ENCODE measurements around the gene EPHB2.

The EPHB2 gene

DNA sequence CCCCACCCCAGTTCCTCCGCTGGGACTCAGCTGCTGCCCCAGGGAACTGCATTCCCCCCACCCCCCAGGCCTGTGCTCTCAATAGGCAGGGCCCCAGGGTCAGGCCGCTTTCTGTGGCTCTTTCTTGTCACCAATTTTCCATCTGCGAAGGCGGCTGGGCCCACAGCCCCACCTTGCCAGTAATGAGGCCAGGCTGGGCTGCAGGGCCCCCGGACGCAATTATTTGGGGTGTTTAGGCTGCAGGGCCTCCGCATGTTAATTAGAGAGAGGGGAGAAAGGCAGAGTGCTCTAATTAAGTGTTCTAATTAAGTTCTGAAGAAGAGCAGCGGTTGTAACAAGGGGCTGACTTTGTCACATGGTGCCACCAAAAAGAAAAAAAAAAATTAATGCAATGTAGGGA is 71.8 kb downstream of the EPHB2 start:
- no peak for DNase-seq

DNA sequence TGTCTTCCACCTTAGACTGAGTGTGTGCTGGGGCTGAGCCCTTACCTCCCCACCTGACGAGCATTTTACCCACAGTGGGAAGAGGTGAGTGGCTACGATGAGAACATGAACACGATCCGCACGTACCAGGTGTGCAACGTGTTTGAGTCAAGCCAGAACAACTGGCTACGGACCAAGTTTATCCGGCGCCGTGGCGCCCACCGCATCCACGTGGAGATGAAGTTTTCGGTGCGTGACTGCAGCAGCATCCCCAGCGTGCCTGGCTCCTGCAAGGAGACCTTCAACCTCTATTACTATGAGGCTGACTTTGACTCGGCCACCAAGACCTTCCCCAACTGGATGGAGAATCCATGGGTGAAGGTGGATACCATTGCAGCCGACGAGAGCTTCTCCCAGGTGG is 73.7 kb downstream of the EPHB2 start:
- DNase-seq = no peak

DNA sequence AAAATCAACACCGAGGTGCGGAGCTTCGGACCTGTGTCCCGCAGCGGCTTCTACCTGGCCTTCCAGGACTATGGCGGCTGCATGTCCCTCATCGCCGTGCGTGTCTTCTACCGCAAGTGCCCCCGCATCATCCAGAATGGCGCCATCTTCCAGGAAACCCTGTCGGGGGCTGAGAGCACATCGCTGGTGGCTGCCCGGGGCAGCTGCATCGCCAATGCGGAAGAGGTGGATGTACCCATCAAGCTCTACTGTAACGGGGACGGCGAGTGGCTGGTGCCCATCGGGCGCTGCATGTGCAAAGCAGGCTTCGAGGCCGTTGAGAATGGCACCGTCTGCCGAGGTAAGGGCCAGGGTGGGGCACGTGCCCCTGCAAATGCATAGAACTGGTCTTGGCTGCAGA is 74.1 kb downstream of the EPHB2 start:
- no peak for DNase-seq

DNA sequence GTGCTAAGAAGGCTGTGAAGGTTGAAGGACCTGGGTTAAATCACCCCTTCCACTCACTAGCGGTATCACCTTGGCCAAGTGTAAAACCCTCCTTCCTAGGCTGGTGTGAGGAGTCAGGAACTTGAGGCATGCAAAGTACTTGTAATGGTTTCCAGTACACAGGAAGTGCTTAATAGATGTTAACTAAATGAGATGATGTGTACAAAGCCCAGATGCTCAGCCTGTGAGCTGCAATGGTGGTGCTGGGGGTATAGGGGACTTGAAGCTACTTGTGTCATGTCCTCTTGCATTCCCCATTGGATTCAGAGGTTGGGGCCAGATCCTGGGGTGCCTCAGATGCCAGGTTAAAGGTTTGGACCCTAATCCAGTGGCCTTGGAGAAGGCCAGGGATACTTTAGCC is 75.5 kb downstream of the EPHB2 start:
- no peak for DNase-seq

DNA sequence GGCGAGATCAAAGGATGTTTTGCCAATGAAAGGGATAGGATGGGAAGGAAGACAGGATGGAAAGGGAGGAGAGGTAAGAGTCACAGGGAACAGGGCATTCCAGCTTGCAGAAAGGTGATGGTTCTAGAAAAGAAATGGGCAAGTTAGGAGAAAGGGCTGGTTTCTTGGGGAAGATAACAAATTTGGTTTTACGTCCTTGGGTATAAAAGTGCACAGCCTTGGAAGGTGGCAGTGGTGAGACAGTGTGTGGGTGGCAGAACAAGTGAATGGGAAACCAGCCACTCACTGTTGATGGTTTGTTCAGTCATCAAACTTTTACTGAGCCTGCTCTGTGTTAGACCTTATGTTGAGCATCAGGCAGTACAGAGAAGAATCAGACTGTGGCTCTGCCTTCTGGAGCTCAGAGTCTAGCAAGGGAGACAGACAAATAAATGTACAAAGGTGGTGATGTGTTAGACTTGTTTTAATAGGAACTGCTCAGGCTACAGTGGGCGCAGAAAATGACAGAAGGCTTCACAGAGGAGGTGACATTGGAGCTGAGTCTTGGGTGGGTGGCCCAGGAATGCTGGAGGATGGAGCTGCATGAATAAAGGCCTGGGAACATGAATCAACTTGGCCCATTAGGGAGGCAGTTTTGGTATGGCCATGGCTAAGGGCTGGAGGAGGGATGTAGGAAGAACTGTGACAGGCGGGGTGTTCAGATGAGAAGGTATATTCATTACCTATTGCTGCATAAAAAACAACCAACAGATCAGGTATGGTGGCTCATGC is 76.3 kb downstream of the EPHB2 start:
- DNase-seq = no peak

DNA sequence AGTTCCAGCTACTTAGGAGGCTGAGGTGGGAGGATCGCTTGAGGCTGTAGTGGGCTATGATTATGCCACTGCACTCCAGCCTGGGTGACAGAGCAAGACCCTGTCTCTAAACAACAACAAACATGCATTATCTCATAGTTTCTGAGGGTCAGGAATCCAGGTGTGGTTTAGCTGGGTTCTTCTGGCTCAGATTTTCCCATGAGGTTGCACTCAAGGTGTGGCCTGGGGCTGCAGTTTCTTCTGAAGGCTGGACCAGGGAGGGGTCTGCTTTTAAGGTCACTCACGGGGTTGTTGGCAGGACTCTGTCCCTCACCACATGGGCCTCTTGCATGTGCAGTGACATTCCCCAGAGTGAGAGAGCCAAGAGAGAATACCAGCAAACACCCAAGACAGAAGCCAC is 77.0 kb downstream of the EPHB2 start:
- no peak for DNase-seq

DNA sequence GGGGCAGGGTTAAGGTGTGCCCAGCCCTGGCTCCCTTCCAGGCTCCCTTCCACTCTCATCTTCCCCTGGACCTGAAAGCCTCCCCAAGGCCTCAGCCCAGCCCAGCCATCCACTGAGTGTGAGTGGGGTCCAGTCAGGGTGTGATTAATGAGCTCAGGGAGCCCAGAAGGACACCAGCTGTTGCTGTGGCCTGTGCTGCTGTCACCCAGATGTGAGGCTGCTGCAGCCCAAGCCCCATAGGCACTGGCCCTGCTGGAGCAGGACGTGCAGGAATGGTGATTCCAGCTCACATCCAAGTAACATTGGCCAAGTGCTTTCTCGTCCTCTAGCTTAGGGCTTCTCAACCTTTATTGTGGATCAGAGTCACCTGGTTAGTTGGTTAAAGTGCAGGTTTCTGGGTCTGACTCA is 77.6 kb downstream of the EPHB2 start:
- DNase-seq = no peak

DNA sequence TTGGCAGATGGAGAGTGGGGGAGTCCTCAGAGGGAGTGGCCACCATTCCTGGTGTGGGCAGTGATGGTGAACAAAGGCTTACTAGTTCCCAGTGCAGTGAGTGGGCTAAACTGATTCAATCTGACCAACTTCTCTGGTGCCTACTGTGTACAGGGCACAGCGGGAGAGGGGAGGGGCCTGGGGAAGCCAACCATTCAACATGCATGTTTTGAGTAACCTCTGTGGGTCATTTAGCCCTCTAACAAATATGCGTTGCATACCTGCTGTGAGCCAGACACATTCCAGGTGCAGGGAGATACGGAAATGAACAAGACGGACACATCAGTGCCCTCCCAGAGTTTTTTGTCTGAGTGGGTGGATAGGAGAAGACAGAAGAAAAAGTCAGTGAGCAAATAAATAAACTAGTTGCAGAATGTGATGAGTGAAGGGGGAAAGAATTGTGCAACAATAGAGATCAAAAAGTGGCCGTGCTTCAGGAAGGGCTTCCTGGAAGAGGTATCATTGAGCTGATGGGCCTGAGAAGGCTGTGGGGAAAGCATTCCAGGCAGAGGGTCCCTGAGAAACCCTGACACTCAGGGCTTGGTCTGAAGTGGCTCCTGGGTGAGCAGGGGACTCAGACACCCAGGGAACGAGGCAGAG is 78.8 kb downstream of the EPHB2 start:
- DNase-seq = no peak

DNA sequence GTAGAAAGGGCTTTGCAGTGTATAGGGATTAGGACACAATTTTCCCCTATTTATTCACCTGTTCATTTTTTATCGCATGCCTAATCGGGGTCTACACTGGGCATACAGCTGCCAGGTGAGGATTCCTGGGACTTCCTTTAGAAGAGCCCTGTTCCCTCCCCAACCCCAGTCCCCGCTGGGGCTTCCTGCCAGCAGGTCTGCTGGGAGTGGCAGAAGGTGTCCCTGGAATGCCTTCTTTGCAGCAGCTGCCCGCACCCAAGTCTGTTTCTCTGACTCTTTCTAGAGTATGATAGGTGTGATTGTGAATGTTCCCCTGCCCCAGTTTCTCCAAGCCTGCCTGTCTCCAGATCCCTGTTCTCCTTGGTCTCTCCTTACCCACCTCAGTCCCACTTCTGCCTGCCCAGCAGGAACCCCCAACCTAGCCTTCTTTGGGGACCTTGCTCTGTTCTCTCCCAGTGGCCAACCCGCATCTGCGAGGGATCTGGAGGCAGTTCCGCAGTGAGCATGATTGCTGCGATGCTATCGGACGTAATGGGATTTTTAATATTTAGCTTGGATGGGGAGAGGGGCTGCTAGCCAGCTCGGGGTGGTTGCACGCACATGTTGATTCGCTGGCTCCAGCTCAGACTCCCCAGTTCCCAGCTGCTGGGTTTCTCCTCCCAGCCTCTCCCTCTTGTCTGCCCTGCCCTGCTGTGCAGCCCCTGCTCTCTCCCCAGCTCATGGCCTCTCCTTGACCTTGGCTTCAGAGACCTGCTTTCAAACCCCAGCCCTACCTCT is 79.8 kb downstream of the EPHB2 start:
- DNase-seq = no peak

DNA sequence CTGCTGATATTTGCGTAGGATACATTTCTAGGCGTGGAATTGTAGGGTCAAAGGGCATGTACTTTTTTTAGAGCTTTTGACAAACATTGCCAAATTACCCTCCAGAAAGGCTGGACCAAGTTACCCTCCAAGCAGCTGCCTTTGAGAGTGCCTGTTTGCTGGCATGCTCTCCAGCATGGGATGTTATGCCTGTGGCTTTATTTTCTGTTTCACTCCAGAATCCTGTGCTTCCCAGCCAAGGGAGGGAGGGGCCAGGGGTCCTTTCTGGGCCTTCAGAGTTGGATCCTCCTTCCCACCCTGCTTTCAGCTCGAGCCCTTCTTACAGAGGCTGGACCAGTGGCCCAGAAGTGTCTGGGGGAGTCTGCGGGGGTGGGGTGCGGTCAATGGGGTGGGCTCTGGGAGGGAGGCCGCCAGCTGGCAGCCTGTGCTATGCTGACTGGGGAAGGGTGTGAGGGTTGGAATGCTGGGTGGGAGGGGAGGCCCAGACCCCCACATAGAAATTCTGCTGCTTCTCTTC is 81.2 kb downstream of the EPHB2 start:
- no peak for DNase-seq

DNA sequence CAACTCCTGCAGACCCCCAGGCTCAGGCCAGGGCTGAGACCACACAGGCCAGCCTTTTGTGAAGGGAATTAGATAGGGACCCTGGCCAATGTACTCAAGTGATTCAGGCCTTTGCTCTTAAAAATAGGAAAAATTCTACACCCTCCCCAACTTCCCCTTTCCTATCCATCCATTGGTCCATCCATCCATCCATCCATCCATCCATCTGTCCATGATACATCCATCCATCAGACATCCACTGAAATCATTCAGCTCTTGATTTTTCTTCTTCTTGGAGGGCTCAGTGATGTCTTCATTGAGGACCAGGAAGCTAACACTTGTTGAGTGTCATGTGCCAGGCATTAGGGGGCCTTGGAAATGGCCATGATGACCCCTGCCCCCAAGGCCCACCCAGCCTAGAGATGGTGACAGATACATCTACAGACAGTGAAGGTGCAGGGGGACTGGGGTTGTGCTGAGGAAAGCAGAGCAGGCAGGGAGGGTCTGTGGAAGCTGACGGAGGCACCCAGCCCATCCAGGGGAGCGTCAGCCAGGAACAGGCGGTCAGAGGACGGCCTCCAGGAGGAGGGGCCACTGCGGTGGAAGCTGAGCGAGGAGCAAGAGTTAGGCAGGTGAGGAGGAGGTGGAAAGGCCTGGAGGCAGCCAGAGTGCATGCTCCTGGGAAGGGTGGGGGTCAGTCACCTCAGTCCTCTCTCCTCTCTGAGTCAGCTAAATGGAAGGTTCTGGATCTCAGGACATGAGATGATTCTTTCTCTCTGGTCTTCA is 81.9 kb downstream of the EPHB2 start:
- DNase-seq = no peak

DNA sequence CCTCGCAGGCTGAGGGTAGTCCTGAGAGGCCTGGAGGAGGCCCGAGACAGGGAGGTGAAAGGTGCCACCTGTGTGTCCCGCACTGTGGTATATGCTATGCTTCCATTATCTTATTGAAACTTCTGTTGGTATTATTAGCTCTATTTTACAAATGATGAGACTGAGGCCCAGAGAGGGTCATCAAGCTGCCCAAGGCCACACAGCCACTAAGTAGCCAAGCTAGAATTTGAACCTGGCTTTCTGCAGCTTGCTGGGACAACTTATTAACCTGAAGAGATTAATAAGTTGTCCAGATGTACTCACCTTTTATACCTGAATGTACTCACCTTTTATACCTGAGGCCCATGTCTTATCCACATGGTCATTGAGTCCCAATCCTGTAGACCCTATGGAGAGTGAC is 83.0 kb downstream of the EPHB2 start:
- no peak for DNase-seq

DNA sequence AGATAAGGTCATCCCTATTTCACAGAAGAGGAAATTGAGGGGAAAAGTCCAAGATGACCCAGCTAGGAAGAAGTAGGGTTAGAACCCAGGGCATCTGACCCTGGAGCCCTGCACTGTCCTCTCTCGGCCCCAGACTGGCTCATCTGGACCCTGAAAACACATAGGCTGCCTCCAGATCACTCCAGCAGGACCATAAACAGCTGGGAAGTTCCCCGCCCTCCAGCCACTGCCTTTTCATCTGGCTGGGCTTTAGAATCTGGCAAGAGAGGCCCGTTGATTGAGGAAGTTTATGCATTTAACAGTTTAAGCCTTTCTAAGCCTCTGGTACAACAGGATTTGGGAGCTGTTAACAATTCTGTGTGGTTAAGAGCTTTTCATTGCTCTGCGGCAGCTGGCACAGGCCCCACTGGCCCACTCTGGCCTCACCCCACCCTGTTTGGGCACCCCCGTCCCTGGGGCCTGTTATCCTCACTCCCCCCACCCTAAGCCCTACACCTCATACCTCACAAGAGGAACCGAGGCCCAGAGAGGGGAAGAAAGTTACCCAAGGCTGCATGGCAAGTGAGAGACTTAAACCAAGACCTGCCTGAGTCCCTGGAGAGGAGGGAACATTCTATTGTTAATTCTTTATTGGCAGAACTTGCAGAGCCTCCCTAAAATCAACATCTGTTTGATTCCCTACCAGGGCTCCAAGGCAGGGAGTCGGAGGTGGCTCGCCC is 84.2 kb downstream of the EPHB2 start:
- no peak for DNase-seq

DNA sequence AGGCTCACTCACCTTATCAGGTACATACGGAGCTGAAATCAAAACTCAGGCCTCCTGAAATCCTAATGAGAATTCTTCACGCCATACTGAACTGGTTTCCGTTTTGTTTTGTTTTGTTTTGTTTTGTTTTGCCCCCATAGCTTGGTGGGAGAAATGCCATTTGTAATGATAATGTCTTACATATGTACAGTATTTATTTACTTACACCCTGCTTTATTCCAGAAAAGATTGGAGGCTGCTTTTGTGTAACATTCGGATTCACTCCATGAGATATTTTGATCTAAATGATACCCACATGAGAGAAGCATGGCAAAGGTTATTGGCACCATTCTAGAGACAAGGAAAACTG is 84.7 kb downstream of the EPHB2 start:
- no peak for DNase-seq

DNA sequence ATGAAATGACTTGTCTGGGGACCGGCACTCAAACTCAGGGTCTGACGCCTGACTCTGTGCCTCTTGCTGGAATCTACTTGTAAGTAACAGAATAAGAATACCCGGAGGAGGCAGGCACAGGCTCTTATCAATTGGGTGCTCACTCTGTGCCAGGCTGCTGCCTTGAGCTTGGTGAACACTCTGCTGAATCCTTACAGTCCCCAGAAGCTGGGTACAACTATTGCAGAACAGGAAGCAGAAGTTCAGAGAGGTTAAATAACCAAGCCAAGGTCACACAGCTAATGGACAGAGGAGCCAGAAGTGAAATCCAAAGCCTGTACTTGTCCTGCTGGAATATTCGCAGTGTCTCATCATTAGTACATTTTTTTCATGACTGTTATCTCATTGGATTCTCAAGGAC is 86.0 kb downstream of the EPHB2 start:
- DNase-seq = no peak

DNA sequence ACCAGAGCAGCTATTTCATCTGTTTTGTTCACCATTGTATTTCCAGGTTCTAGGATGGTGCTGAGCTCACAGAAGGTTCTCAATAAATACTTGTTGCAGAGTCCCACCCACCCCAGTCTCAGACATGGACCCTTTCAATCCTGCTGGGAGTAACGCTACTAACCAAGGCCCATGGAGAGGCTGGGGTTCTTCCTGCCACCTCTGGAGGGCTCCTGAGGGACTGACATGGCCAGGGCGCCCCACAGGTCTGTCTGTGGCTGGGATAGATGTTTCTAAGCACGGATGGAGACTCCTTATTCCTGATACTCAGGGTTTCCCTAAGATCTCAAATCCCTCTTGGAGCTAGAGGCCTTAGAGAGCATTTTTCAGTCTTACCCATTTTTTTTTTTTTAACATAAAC is 87.4 kb downstream of the EPHB2 start:
- DNase-seq = no peak

DNA sequence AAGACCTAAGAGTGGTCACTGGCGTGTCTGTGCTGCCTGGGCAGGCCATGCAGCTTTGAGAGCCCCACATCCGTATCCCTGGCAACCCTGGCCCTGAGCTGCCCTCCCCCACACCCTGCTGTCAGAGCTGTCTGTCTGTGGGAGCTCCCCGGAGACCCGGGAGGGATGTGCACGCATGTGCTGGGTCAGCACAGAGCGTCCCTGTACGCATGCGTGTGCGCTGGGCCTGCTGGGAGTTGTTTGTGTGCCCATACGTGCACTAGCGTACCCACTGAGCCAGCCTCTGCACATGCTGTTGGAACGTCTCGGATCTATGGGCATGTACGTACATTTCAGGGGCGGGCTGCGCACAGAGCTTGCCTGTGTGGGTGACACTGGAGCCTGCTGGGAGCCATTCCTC is 89.3 kb downstream of the EPHB2 start:
- no peak for DNase-seq

DNA sequence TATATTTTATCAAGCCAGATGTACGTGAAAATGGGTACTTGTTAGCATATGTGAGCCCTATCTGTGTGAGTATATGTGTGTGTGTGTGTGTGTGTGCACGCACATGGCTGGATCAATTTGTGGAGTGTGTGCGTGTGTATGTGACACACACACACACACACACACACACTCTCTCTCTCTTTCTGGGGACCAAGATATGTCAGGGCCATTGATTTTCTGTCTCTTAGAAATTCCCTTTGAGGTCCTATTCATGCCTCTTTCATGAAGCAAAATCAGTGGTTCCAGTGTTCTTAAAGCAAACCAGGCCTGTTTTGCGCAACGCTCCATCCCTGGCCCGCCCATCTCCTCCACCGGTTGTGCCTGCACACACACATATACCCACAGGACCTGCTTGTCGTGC is 90.0 kb downstream of the EPHB2 start:
- no peak for DNase-seq

DNA sequence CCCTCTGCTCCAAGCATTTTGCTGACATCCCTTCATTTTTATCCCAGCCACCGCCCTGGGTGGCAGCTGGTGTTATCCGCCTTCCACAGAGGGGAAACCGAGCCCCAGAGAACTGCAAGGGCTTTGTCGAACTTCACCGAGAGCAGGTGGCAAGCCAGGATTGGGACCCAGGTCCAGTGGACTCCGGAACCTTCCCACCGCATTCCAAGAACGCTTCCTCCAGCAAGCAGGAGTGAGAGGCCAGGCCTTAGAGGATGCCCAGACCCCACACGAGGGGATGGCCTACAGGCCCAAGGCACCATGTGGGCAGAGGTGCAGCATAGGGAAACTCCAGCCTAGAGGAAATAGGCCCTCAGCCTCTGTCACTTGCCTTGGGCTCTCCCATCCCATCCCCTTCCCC is 90.7 kb downstream of the EPHB2 start:
- no peak for DNase-seq

DNA sequence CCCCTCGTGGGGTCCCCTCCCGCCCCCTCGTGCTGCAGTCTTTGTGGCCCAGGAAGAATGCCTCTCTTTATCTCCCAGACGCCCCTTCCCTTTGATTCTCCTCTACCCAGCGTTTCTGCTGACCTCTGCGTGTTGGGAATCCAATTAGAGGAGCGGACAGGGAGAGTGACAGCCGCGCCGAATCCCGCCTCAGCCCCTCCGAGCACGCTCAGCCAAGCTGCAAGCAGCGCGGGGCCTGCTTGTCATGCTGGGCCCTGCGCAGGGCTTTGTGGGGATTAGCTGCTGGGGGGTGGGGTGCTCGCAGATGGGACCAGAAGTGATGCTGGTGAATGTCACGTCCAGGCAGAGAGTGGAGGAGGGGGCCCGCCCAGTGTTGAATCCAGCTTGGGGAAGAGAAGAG is 91.1 kb downstream of the EPHB2 start:
- no peak for DNase-seq

DNA sequence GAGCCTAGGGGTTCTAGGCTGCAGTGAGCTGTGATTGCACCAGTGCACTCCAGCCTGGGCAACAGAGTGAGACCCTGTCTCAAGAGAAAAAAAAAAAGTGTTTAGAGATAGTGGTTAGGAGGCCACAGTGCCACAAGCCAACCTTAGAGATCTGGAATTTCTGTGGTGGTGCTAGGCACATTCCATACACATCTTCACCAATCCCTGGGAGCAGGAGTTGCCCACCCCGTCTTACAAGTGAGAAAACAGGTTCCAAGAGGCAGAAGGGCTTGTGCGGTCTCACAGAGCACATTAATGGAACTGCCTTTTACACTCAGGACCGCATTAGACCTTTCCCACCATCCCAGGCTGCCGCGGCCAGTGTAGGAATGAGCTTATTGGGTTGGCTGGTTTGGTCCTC is 93.2 kb downstream of the EPHB2 start:
- no peak for DNase-seq

DNA sequence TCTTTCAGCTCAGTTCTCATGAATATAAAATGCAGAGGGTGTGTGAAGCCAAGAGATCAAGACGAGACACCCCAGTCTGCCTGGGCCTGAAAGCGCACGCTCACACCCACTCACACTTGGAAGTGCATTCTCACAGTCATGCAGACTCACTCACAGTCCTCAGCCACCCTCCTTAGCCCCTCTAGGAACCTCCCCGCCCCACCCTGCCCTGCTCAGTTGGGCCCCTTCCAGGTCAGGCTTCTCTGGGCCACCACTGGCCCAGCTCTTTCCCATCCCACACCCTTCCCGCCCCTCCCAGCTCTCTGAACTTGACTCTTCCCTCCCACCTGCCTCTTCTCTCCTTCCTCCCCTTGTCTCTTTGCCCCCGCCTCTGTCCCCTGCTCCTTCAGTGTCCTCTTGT is 93.8 kb downstream of the EPHB2 start:
- no peak for DNase-seq
